ENCODE data around the gene SPDYE3. TPM values are rescaled to one million over a fixed set of nuclear protein-coding genes. Genes with fewer than 3 reads are reported as not detected.
"Not testable (repeated sequence)": the region's sequence is repeated elsewhere in the genome, so short reads cannot be mapped to it uniquely, and the experiment has no call there.

The SPDYE3 gene
- total RNA-seq, 1 donor: under 0.01 TPM

DNA sequence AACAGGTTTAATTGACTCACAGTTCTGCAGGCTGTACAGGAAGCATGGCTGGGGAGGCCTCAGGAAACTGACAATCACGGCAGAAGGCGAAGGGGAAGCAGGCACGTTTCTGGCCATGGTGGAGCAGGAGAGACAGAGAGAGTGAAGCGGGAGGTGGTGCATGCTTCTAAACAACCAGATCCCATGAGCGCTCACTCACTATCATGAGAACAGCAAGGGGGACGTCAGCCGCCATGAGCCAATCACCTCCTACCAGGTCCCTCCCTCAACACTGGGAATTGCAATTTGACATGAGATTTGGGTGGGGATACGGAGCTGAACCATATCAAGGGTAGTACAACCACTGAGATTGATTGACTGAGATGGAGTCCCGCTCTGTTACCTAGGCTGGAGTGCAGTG lies 18.2 kb downstream of the SPDYE3 start:
- not testable (repeated sequence) for DNase-seq (ENCODE audit: low read depth); H3K4me3 ChIP-seq (ENCODE audit: low read depth, low read length)

DNA sequence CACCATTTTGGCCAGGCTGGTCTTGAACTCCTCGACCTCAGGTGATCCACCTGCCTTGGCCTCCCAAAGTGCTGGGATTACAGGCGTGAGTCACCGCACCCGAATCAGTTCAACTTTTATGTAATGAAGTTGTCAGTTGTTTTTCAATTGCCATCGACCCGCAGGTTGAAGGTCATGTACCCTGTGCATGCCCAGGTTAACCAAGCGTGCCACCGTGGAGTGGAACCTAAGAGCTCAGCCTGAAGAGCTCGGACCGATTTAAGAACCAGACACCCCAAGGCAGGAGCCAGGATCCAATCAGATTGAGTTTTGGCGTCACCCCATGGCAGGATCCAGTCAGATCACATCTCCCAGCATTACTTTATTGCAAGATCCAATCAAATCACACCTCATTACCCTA lies 19.4 kb downstream of the SPDYE3 start:
- not testable (repeated sequence) for H3K4me3 ChIP-seq (ENCODE audit: low read depth, low read length); DNase-seq (ENCODE audit: low read depth)

DNA sequence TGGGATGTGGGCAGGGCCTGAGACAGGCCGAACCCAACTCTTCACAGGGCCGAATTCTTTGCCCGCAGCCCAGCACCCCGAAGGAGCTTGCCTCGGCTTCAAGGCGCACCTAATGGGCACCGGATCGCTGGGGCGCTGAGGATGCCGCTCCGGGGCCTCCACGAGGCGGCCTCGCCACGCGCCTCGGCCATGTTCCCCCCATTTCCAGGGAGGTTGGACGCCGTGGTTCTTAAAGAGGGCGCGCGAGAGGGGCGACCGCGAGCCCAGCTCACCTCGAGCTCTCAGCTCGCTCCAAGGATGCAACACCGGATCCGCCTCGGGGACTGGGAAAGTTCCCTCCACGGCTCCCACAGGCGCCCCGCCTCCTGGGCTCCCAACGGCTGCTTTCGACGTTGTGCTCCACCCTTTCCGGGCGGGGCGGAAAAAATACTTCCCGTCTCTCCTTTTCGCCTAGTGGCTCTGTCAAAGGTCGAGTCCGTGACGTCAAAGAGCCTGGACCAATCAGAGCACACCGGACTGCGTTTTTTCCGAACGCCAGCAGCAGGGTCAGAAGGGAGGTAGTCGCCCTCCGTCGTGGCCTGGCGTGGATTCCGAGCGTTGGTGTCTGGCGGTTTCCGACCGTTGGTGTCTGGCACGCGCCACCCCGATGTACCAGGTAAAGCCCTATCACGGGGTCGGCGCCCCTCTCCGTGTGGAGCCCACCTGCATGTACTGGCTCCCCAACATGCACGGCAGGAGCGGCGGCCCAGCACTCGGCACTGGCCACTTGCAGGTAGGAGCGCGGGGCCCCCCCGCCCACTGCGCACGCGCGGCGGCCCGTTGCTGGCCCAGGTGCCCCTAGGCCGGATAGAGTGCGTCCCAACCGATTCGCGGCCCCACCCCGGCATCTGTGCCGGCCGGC lies 28.3 kb downstream of the SPDYE3 start:
- peak overlapping the region; percentile 75 for H3K4me3 ChIP-seq (ENCODE audit: low read depth, low read length)
- peak; percentile 95 for DNase-seq (ENCODE audit: low read depth)

DNA sequence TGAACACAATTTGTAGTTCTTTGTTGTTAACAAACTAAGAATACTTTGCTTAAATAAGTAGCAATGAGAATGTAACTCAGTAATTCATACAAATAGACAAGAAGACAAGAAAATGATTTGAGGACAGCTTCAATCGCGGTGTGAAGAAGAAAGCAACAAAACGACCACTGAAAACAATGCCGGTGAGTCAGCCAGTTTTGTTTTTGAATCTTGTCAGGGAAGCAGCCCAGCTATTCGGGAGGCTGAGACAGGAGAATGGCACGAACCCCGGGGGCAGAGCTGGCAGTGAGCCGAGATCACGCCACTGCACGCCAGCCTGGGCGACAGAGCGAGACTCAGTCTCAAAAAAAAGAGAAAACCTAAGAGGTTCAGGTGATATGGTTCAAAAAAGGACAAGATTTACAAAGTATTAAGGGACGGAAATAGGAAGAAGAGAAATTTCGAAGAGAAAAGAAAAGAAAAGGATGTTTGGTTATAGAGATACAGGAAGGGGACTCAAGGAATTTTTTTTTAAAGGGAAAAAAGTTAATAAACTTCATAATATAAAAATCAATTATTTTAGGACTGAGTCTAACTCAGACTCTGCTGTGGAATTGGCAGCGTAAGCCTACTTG lies 30.7 kb downstream of the SPDYE3 start:
- DNase-seq (ENCODE audit: low read depth): peak; percentile 13
- H3K4me3 ChIP-seq (ENCODE audit: low read depth, low read length): not testable (repeated sequence)

DNA sequence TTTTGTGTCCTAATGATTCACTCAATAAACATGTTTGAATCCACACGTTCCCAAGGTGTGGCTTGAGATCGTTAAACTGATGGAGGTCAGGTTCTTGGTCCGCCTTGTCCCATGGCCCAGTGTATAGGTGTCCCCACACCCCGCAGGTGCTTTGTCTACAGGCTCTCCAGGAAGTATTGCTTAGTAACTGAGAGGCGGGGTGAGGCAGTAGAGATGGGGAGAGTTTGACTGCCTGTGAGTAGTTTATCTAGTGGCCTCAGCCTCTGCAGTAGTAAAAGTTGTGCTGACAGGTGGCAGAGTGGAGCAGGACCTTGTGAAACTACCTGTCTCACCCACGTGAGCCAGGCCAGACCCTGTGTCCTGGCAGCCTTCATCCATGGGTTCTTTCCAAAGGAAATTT lies 33.8 kb downstream of the SPDYE3 start:
- not testable (repeated sequence) for DNase-seq (ENCODE audit: low read depth); H3K4me3 ChIP-seq (ENCODE audit: low read depth, low read length)

DNA sequence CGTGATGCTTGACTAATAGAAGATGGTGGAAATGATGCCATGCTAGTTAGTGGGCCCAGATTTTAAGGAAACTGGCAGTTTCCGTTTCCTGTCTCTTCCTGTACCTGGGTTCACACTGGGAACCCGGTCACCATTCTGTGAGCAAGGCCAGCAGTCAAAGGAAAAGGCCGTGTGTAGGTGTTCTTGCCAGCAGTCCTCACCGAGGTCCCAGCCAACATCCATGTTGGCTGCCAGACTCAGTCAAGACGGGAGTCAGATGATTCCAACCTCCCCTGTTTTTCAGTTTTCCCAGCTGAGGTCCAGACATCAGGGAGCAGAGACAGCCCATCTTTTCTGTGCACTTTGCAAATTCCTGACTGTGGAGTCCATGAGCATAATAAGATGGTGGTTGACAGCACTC lies 35.3 kb downstream of the SPDYE3 start:
- TF ChIP-seq, protein P1, sequence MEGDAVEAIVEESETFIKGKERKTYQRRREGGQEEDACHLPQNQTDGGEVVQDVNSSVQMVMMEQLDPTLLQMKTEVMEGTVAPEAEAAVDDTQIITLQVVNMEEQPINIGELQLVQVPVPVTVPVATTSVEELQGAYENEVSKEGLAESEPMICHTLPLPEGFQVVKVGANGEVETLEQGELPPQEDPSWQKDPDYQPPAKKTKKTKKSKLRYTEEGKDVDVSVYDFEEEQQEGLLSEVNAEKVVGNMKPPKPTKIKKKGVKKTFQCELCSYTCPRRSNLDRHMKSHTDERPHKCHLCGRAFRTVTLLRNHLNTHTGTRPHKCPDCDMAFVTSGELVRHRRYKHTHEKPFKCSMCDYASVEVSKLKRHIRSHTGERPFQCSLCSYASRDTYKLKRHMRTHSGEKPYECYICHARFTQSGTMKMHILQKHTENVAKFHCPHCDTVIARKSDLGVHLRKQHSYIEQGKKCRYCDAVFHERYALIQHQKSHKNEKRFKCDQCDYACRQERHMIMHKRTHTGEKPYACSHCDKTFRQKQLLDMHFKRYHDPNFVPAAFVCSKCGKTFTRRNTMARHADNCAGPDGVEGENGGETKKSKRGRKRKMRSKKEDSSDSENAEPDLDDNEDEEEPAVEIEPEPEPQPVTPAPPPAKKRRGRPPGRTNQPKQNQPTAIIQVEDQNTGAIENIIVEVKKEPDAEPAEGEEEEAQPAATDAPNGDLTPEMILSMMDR (IDR thresholded peaks at IDR 0.05; ENCODE audit: insufficient read depth, low read depth, low read length): no peak
- no peak for DNase-seq (ENCODE audit: low read depth)
- H3K4me3 ChIP-seq (ENCODE audit: low read depth, low read length): no peak overlapping the region

DNA sequence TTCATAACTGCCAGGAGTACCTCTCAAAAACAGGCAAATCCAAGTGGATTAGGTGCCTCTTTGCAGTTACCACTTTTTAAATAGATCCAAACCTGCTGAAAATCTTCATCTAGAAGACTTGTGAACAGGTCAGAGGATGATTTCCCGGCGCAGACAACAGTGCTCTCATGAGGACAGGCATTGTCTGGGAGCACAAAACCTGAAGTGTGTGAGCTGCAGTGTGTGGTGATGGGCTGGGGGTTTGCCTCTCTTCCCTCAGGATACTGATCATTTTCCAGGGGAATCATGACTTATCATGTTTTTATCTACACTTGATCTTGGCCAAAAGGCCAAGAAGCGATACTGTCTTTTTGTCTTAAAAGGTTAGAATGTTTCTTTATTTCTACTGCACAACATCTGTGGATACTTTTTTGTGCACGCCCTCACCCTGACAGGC lies 36.6 kb downstream of the SPDYE3 start:
- H3K4me3 ChIP-seq (ENCODE audit: low read depth, low read length); DNase-seq (ENCODE audit: low read depth): not testable (repeated sequence)

DNA sequence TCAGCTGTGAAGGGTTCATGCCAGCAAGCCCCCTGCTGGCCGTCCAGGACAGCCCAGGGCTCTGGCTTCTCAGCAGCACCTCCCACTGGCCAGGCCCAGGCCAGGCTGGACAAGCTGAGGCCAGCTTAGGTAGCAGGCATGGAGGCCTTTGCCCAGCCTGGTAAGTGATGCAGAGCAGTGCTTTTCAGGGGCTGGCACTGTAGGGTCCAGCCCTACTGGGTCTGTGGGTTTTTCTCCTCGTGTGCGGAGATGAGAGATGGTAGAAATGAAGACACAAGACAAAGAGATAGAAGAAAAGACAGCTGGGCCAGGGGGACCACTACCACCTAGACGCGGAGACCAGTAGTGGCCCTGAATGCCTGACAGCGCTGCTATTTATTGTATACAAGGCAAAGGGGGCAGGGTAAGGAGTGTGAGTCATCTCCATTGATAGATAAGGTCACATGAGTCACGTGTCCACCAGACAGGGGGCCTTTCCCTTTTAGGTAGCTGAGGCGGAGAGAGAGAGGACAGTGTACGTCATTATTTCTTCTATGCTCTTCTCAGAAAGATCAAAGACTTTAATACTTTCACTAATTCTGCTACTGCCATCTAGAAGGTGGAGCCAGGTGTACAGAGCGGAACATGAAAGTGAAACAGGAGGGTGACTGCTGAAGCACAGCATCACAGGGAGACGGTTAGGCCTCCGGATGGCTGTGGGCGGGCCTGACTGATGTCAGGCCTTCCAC lies 37.2 kb downstream of the SPDYE3 start:
- not testable (repeated sequence) for H3K4me3 ChIP-seq (ENCODE audit: low read depth, low read length)
- peak; percentile 76 for DNase-seq (ENCODE audit: low read depth)
- TF ChIP-seq, protein P1 (IDR thresholded peaks at IDR 0.05; ENCODE audit: insufficient read depth, low read depth, low read length): peak; percentile 53

DNA sequence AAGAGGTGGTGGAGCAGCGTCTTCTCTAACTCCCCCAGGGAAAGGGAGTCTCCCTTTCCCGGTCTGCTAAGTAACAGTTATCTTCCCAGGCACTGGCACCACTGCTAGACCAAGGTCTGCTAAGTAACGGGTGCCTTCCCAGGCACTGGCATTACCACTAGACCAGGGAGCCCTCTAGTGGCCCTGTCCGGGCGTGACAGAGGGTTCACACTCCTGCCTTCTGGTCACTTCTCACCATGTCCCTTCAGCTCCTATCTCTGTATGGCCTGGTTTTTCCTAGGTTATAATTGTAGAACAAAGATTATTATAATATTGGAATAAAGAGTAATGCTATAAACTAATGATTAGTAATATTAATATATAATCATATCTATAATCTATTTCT lies 37.8 kb downstream of the SPDYE3 start:
- TF ChIP-seq, protein P1 (IDR thresholded peaks at IDR 0.05; ENCODE audit: insufficient read depth, low read depth, low read length): peak; percentile 44
- not testable (repeated sequence) for H3K4me3 ChIP-seq (ENCODE audit: low read depth, low read length)
- peak; percentile 61 for DNase-seq (ENCODE audit: low read depth)

DNA sequence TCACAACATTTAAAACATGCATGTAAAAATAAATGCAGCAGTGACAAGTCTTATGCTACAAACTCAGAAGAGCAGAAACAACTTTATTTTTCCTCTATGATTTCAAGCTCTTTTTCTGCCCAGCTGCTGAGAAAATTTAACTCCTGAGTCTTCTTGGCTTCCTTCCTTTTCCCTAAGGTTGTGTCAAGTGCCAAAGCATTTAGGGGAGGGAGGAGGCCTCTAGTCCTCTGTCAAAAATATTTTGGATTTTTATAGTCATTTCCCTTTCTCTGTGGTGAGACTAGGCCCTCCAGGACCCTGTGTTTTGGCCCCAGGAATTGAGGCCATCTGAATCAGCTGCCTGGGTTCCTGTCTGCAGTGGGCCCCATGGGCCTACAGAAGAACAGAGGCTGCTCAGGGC lies 39.4 kb downstream of the SPDYE3 start:
- H3K4me3 ChIP-seq (ENCODE audit: low read depth, low read length): no peak overlapping the region
- TF ChIP-seq, protein P1 (IDR thresholded peaks at IDR 0.05; ENCODE audit: insufficient read depth, low read depth, low read length): no peak
- DNase-seq (ENCODE audit: low read depth): no peak
